Mesodermal cell (in vitro differentiated cells): Measurements from ENCODE around the gene PLEK2.

Experiments used
- H3K27ac ChIP-seq: 2 replicates; pipeline ENCODE4 v1.7.0; 2013; ENCODE audit warnings: mild to moderate bottlenecking, low read depth, low read length, moderate library complexity; ENCODE audit not compliant: severe bottlenecking
- H3K36me3 ChIP-seq: 2 replicates; pipeline ENCODE4 v1.7.1; 2013; ENCODE audit warnings: mild to moderate bottlenecking, low read length, moderate library complexity; ENCODE audit not compliant: control insufficient read depth, insufficient read depth
- H3K4me1 ChIP-seq: one replicate; pipeline ENCODE4 v1.7.1; 2013; ENCODE audit warnings: mild to moderate bottlenecking, low read length; ENCODE audit not compliant: insufficient read depth, control insufficient read depth, poor library complexity, severe bottlenecking
- H3K4me3 ChIP-seq: 2 replicates; pipeline ENCODE4 v1.7.0; 2013; ENCODE audit warnings: low read length, control low read depth, mild to moderate bottlenecking; ENCODE audit not compliant: insufficient read depth, poor library complexity, severe bottlenecking; ENCODE audit errors: extremely low read depth
- H3K9me3 ChIP-seq: 2 replicates; pipeline ENCODE4 v1.7.1; 2013; ENCODE audit warnings: mild to moderate bottlenecking, low read length, moderate library complexity; ENCODE audit not compliant: control insufficient read depth
- WGBS, 2 experiments: methylation state at CpG; one replicate each; pipeline ENCODE4 v1.1.5; 2013; ENCODE audit warnings: missing lambda C conversion rate in 2 of 2; ENCODE audit not compliant: insufficient coverage in 2 of 2; 5-methylcytosine and 5-hydroxymethylcytosine counted together

PLEK2 gene

DNA sequence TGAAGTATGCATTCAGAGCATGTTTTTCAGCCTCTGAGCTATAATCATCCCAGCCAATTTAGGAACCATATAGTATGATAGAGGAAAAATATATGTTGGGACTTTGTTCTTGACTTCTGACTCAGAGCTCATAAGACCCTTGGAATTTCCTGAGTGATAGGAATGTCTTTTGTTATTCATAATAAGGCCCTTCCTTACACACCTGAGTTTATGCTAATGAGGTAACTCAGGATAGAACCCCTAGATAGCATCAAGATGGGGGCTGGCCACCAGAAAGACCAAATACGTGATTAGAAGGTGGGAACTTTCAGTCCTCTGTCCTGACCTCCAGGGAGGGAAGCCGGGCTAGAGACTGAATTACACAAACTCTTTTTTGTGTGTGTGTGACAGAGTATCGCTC lies 32.4 kb upstream of the PLEK2 start:
- 70 to 90% methylated on average over 1 to 3 of the region's 3 CpGs for whole genome bisulfite sequencing, 2 experiments
- Histone ChIP-seq H3K4me3 (no peak overlapping the region), H3K9me3 (no peaks in the 10 kb centered on the region), H3K4me1 (peaks cover 13% of the 10 kb centered on the region), H3K27ac (no peak overlapping the region), H3K36me3 (no peaks in the 10 kb centered on the region)

GRCh38 chr14:67442139-67442906 lies 30.4 kb upstream of the PLEK2 start:
- Histone ChIP-seq H3K4me1 (peaks cover 13% of the 10 kb centered on the region), H3K36me3 (no peaks in the 10 kb centered on the region), H3K9me3 (no peaks in the 10 kb centered on the region), H3K4me3 (no peak overlapping the region), H3K27ac (no peak overlapping the region)
- WGBS, 2 experiments = 93 to 96% methylated on average over 5 to 8 of the region's 8 CpGs

- 94 to 95% methylated on average over 6 to 7 of the region's 8 CpGs for WGBS, 2 experiments
Measured at GRCh38 chr14:67441672-67442071, 29.7 kb upstream of the PLEK2 start.

DNA sequence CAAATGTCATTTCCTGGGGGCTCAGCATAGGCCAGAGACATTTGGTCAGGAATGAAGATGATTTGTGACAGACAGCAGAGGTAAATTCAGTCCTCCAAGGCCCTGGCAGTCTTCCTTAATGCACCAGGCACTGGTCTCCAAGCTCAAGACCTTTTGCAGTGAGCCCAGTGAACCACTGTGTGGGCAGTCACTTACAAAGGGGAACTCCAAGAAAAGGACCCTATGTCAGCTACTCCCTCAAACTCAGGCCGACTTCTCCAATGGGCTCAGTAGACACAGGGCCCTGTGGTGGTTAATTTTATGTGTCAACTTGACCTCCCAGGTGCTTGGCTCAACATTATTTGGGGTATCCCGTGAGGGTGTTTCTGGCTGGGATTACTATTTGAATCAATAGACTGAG lies 29.3 kb upstream of the PLEK2 start:
- no peak overlapping the region for H3K4me3 ChIP-seq
- H3K4me1 ChIP-seq = peaks cover 11% of the 10 kb centered on the region
- no peaks in the 10 kb centered on the region for H3K9me3 ChIP-seq
- WGBS, 2 experiments = 100% methylated on average over 1 to 2 of the region's 2 CpGs
- H3K27ac ChIP-seq = no peak overlapping the region
- no peaks in the 10 kb centered on the region for H3K36me3 ChIP-seq

More at GRCh38 chr14:67441672-67442071, 29.7 kb upstream of the PLEK2 start:
- Histone ChIP-seq H3K4me3 (no peak overlapping the region), H3K27ac (no peak overlapping the region), H3K9me3 (no peaks in the 10 kb centered on the region), H3K36me3 (no peaks in the 10 kb centered on the region), H3K4me1 (peaks cover 13% of the 10 kb centered on the region)

DNA sequence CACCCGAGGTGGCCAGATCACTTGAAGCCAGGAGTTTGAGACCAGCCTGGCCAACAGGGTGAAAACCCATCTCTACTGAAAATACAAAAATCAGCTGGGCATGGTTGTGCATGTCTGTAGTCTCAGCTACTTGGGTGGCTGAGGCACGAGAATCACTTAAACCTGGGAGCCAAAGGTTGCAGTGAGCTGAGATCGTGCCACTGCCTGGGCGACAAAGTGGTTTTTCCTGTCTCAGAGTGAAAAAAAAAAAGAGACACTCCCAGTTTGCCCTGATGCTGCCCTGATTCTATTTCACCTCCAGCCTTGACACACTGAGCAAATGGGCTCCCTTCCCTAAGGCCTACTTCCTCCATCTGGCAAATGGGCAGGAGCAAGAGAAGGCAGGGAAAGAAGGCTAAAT lies 28.5 kb upstream of the PLEK2 start:
- Histone ChIP-seq H3K4me1 (peaks cover 11% of the 10 kb centered on the region), H3K36me3 (no peaks in the 10 kb centered on the region), H3K4me3 (no peak overlapping the region), H3K27ac (no peak overlapping the region), H3K9me3 (no peaks in the 10 kb centered on the region)
- 92 to 96% methylated on average over 4 of the region's 4 CpGs for WGBS, 2 experiments

DNA sequence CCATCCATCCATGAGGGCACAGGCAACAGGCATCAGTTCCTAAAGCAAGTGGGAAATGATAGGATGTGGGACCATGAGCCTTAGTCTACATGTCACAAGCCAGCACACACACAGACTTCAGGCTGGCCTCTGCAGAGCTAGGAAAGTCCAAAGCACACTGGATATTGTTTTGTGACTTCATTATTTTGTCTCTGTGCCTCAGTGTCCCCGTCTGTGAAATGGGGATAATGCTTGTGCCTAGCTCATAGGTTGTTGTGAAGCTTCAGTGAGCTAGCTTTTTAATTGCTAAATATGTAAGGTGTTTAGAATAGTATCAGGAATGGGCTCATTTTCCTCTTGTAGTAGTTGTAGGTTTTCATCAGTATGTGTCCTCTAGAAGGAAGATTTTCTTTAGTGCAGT lies 27.0 kb upstream of the PLEK2 start:
- Histone ChIP-seq H3K4me1 (peaks cover 4% of the 10 kb centered on the region), H3K4me3 (no peak overlapping the region), H3K9me3 (no peaks in the 10 kb centered on the region), H3K36me3 (no peaks in the 10 kb centered on the region), H3K27ac (no peak overlapping the region)
- 83% methylated on average over 1 of the region's 1 CpG; no CpG with 5 or more reads in 1 of the 2 experiments for WGBS, 2 experiments

DNA sequence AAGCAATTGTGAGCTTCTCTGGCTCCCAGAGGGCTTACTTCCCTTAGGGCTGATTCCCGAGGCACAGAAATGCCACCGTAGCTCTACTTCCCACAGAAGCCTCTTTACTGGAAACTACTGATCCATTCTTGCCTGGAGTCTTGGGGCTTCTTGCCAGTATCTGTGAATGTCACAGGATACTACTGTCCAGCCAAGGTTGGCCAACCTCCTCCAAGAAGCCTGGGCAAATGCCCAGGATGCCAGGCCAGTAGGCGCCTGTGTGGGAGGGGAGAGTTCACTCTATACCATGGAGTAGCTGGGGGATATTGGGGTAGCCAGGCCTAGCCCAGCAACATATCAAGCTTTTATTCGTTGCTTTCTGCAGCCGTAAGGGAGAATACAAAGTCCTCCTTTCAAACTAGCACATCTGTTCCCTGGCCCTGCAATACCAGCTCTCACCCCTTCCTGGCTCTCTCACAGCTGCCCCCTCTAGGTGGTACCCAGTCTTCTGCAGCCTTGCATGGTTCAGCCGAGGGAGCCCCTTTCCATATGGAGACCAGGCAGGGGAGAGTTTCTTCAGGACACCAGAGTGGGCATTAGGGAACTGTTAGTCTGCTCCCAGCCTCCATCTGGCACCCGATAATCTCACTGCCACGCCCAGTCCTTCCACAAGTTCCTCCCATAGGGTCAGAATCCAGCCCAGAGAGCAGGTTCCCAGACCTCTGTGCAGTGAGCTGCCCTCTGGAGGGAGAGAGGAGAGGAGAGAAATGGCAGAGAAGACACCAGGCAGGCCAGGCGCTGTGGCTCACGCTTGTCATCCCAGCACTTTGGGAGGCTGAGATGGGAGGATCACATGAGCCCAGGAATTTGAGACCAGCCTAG lies 24.3 kb upstream of the PLEK2 start:
- Histone ChIP-seq H3K4me3 (no peak overlapping the region), H3K36me3 (no peaks in the 10 kb centered on the region), H3K4me1 (no peaks in the 10 kb centered on the region), H3K9me3 (no peaks in the 10 kb centered on the region), H3K27ac (no peak overlapping the region)
- 95 to 96% methylated on average over 6 to 7 of the region's 10 CpGs for WGBS, 2 experiments

DNA sequence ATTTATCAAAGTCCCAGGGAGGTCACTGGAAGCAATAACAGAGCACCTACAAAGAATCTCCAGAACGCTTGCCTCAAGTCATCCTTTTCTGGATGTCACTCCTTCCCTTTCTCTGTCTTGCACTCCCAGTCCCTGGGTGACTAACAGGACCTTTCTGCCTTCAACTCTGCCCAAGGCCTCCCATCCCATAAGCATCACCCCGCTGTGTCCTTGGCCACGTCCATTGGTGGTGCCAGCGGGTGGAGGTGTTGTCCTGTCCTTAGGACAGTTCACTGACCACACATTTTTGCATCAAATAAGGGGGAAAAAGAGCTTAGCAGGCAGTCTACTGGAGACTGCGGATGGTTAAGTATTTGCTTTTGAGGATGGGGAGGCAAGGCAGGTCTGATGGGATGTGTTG lies 23.6 kb upstream of the PLEK2 start:
- Histone ChIP-seq H3K4me3 (no peak overlapping the region), H3K4me1 (no peaks in the 10 kb centered on the region), H3K36me3 (no peaks in the 10 kb centered on the region), H3K27ac (no peak overlapping the region), H3K9me3 (no peaks in the 10 kb centered on the region)
- 85 to 86% methylated on average over 4 of the region's 5 CpGs for WGBS, 2 experiments

- Histone ChIP-seq H3K27ac (peak overlapping the region; percentile 80), H3K36me3 (no peaks in the 10 kb centered on the region), H3K9me3 (no peaks in the 10 kb centered on the region), H3K4me3 (no peak overlapping the region), H3K4me1 (peaks cover 6% of the 10 kb centered on the region)
- 86 to 91% methylated on average over 6 to 7 of the region's 7 CpGs for WGBS, 2 experiments
Measured at GRCh38 chr14:67432050-67432564, 20.1 kb upstream of the PLEK2 start.

GRCh38 chr14:67429510-67430205 lies 17.7 kb upstream of the PLEK2 start:
- 91 to 98% methylated on average over 5 of the region's 9 CpGs for WGBS, 2 experiments
- Histone ChIP-seq H3K9me3 (no peaks in the 10 kb centered on the region), H3K27ac (no peak overlapping the region)

More at GRCh38 chr14:67429510-67430205, 17.7 kb upstream of the PLEK2 start:
- Histone ChIP-seq H3K4me3 (no peak overlapping the region), H3K4me1 (peaks cover 14% of the 10 kb centered on the region), H3K36me3 (no peaks in the 10 kb centered on the region)
